ENCODE data around the gene NFKBIE.

- no peak for TF ChIP-seq CTCF (IDR thresholded peaks at IDR 0.05)
- no peak for TF ChIP-seq POLR2AphosphoS5 (IDR thresholded peaks at IDR 0.05)
These were observed 2.6 kb downstream of the NFKBIE start for GRCh38 chr6:44262467-44263353.
